GM13977 (cell line): ENCODE measurements around the gene FANCD2.

Experiments used
- DNase-seq: peaks from one replicate; pipeline ENCODE4 v3.0.0; 2012; ENCODE audit warnings: low spot score
- in situ Hi-C: fragments of 300-500 bp; cut with MboI; formaldehyde crosslinking; loops from one replicate; pipeline ENCODE4 v1.12.0; 2022; ENCODE audit warnings: low sequenced_read_pairs, low pct_unique_long_range_greater_than_20kb, mixed read lengths, inconsistent platforms; ENCODE audit not compliant: unreplicated experiment
- TF ChIP-seq, protein P1 (sequence below): IDR thresholded peaks from 2 replicates; pipeline ENCODE4 v1.5.1; 2012; ENCODE audit warnings: mild to moderate bottlenecking, control low read depth; ENCODE audit not compliant: insufficient read depth; ENCODE audit errors: extremely low read depth, missing control alignments

Gene FANCD2

GRCh38 chr3:10106919-10107318 lies 80.7 kb downstream of the FANCD2 start:
- in situ Hi-C loops, result no loop called here
- TF ChIP-seq, protein P1, sequence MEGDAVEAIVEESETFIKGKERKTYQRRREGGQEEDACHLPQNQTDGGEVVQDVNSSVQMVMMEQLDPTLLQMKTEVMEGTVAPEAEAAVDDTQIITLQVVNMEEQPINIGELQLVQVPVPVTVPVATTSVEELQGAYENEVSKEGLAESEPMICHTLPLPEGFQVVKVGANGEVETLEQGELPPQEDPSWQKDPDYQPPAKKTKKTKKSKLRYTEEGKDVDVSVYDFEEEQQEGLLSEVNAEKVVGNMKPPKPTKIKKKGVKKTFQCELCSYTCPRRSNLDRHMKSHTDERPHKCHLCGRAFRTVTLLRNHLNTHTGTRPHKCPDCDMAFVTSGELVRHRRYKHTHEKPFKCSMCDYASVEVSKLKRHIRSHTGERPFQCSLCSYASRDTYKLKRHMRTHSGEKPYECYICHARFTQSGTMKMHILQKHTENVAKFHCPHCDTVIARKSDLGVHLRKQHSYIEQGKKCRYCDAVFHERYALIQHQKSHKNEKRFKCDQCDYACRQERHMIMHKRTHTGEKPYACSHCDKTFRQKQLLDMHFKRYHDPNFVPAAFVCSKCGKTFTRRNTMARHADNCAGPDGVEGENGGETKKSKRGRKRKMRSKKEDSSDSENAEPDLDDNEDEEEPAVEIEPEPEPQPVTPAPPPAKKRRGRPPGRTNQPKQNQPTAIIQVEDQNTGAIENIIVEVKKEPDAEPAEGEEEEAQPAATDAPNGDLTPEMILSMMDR, result no peak
- no peak for DNase-seq

DNA sequence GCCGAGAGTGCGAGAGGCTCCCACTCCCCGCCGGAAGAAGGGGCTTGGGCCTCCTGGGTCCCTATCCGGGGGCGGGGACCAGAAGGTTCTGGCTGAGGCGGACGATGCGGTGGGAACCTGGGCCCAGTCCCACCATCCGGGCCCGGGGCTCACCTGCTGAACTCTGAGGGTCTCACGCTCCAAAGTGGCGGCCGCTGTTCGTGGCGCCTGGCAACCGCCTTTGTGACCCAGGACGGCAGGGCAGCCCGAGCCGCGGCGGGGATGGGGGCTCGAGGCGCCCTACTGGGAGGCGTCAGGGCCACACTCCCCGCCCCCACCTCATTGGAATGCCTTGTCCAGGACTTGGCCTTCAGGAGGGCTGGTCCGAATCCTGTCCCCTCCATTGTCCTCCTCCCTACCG lies 81.9 kb downstream of the FANCD2 start, which contains the start of gene FANCD2OS:
FANCD2OS (minus strand) TSS at position 165 of the 400 bp plus-strand sequence. CDS start 3,481 bp downstream, outside the sequence.
- TF ChIP-seq, protein P1, result no peak
- DNase-seq, result no peak
- in situ Hi-C loops, result no loop called here

GRCh38 chr3:10115326-10116137 lies 89.3 kb downstream of the FANCD2 start, which contains the start of gene BRK1:
Gene BRK1, plus strand, starts transcription at chr3:10115675. Its CDS starts 27 bp downstream, at chr3:10115702.
- TF ChIP-seq, protein P1, result no peak
- in situ Hi-C loops, result no loop called here
- DNase-seq, result peak; percentile 98

GRCh38 chr3:10116138-10116460 lies 89.9 kb downstream of the FANCD2 start:
- in situ Hi-C loops, result no loop called here
- DNase-seq, result no peak
- TF ChIP-seq, protein P1, result no peak

DNA sequence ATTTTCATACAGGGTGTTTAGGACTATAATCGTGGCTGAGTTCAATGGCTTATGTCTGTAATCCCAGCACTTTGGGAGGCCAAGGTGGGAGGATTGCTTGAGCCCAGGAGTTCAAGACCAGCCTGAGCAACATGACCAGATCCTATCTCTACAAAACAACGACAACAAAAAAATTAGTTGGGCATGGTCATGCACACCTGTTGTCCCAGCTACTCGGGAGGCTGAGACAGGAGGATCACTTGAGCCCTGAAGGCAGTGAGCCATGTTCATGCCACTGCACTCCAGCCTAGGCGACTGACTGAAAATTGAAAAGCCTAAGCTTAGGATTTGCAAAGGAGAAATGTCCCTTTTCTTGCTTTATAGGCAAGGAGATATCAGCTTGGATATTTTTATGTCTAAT lies 90.7 kb downstream of the FANCD2 start:
- TF ChIP-seq, protein P1, result no peak
- no peak for DNase-seq
- in situ Hi-C loops, result no loop called here

DNA sequence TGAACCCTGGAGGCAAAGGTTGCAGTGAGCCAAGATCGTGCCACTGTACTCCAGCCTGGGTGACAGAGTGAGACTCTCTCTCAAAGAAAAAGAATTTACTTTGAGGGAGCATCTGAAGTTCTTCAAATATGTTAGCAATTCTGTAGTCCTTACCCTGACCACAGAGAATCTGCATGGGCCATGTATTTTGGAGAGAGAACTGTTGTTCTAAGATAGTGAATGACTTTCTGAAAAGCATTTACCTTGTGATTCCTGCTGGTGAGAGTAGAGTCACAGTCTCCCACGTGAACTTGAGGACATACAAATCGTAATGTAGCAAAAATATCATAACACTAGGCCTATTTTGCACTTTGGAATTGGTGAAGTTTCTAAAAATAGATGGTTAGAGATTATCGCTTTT lies 93.1 kb downstream of the FANCD2 start:
- DNase-seq, result no peak
- TF ChIP-seq, protein P1, result no peak
- in situ Hi-C loops, result no loop called here

GRCh38 chr3:10121064-10121463 lies 94.8 kb downstream of the FANCD2 start:
- in situ Hi-C loops, result no loop called here
- TF ChIP-seq, protein P1, result no peak
- DNase-seq, result no peak
